LNCaP clone FGC (cell line): ENCODE results near the gene BEAN1.

Experiments used
- DNase-seq: peaks from one replicate; pipeline ENCODE4 v3.0.0-alpha.2; 2011; ENCODE audit warnings: low read depth
- H3K4me3 ChIP-seq: 2 replicates; pipeline ENCODE4 v1.5.1; 2011; ENCODE audit warnings: mild to moderate bottlenecking, low read depth, low read length, control low read depth
- TF ChIP-seq, protein P1 (sequence below): IDR thresholded peaks from 2 replicates; pipeline ENCODE4 v1.5.1; 2012; ENCODE audit warnings: mild to moderate bottlenecking; ENCODE audit not compliant: control insufficient read depth, insufficient read depth; ENCODE audit errors: extremely low read depth

BEAN1 gene

DNA sequence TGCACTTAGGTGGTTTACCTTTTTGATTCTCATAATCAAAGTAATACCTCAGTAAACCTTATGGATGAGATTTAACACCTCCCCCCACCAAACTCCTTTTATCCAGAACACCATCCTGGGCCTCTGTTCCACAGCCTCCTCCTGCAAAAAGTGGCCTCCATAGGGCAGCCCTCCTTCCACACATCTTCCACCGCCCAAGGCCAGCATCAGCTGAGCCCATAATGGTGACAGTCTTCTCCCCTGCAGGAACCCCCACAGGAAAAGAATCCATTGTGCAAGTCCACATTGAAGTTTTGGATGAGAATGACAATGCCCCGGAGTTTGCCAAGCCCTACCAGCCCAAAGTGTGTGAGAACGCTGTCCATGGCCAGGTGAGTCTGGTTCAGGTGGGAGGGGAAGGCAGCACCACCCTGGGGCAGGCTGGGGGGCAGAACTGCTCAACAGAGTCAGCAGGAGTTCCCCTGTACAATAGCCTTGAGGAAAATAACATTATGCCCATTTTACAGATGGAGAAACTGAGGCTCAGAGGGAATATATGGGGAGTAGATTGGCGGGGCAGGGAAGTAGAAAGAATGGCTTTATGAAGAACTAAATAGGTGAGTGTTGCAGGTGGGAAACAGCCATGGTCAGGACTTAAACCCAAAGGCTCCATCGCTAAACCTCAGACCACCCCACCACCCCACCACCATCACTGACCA is 29.2 kb upstream of the BEAN1 start:
- H3K4me3 ChIP-seq = no peak overlapping the region
- TF ChIP-seq, protein P1, sequence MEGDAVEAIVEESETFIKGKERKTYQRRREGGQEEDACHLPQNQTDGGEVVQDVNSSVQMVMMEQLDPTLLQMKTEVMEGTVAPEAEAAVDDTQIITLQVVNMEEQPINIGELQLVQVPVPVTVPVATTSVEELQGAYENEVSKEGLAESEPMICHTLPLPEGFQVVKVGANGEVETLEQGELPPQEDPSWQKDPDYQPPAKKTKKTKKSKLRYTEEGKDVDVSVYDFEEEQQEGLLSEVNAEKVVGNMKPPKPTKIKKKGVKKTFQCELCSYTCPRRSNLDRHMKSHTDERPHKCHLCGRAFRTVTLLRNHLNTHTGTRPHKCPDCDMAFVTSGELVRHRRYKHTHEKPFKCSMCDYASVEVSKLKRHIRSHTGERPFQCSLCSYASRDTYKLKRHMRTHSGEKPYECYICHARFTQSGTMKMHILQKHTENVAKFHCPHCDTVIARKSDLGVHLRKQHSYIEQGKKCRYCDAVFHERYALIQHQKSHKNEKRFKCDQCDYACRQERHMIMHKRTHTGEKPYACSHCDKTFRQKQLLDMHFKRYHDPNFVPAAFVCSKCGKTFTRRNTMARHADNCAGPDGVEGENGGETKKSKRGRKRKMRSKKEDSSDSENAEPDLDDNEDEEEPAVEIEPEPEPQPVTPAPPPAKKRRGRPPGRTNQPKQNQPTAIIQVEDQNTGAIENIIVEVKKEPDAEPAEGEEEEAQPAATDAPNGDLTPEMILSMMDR = no peak
- no peak for DNase-seq

DNA sequence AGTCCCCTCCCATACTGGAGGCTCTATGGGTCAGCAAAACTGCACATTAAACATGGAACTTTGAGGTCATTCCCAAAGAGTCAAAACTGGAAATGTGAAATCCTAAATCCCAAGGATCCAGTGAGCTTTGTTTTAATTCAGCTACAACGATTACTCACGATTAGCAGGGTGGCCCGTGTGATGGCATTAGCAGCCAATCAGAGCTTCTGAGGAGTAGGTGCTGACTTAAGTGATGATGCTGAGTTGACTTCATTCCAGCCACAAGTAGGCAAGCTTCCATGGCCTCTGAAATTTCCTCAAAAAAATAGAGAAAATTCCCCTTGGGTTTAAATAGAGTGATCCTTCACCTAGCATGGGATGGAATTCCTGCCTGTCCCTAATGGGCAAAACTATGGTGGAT is 28.1 kb upstream of the BEAN1 start:
- H3K4me3 ChIP-seq = no peak overlapping the region
- TF ChIP-seq, protein P1 = no peak
- DNase-seq = no peak

DNA sequence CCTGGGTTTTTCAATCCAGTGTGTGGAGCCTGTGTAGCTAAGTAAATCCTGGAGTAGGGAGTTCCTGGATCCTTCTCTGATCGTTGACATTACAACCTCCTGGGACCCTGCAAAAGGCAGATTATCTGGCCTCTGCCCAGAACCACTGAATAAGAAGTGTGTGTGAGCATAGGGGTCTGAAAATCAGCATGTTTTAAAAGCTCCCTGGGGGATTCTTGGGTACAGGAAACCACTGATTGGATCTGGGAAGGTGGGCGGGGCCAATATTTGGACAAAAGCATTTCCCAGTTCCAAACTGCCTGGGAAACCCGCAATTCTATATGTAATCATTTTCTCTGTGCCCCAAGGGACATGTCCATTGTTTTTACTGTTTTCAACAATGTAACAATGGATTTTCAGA is 27.2 kb upstream of the BEAN1 start:
- no peak for DNase-seq
- no peak overlapping the region for H3K4me3 ChIP-seq
- TF ChIP-seq, protein P1 = no peak

DNA sequence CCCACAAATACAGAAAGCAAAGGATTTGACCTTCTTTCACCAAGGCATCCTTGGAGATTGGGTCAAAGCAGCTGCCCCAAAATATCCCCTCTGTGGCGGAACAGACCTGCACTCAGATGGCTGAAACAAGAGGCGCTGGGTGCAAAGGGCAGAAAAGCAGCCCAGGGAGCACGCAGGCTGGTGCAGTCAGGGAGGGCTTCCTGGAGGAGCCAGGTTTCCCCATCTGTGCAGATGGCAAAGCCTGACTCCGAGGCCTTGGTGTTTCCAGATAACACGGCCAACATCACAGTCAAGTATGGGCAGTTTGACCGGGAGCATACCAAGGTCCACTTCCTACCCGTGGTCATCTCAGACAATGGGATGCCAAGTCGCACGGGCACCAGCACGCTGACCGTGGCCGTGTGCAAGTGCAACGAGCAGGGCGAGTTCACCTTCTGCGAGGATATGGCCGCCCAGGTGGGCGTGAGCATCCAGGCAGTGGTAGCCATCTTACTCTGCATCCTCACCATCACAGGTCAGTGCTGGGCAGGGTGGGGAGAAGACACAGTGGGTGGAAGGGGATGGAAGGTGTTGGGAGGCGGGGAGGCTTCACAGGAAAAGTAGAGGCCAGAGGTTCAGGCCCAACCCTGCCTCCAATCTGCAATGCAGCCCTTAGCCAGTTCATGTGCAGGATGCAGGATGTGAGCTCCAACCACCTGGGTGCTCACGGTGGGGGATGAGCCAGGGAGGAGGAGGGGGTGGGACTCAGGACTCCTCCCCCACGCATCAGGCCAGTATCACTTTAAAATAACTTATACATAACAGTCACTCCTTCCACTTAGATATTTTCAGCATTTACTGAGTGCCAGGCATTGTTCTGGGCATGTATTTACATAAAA is 26.4 kb upstream of the BEAN1 start:
- no peak overlapping the region for H3K4me3 ChIP-seq
- DNase-seq = no peak
- TF ChIP-seq, protein P1 = no peak

DNA sequence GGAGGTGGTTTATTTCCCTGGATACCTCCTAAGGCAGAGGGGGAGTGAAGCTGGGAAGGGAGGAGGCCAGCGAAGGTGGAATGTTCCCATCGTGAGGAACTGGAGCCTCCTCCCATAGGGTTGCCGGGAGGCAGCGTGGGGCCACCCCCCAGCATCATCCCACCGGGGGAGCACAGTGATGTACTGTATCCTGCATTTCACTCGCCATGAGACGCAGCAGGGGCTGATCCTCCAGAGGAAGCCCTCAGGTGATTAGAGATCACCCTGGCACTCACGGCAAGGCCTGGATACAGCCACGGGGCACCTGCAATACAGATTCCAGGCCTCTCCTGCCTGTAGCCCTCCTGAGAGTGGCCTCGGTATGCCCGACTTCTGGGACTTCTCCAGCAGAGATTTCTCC is 25.5 kb upstream of the BEAN1 start:
- H3K4me3 ChIP-seq = no peak overlapping the region
- no peak for DNase-seq
- TF ChIP-seq, protein P1 = no peak

DNA sequence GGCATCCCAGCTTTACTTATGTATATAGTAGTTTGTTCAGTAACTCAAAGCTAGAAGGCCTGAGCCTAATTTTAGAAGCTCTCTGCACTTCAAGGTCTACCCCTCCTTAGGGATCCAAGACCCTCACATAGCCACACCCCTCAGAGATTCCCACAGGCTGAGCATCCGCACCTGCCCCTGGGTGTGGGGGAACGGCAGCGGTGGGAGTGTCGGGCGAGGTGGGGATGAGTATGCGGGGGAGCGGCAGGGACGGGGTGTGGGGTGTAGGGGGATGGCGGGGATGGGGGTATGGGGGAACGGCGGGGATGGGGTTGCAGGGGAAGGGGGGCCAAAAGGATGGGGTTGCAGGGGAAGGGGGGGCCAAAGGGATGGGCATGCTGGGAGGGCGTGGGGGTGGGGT is 24.9 kb upstream of the BEAN1 start:
- no peak overlapping the region for H3K4me3 ChIP-seq
- TF ChIP-seq, protein P1 = no peak
- no peak for DNase-seq
